Activated CD8-positive, alpha-beta memory T cell treated with anti-CD3 and anti-CD28 coated beads for 36 hours (primary cell): Measurements from ENCODE around the gene LRRC4C. TPM values are rescaled to one million over a fixed set of nuclear protein-coding genes. Genes with fewer than 3 reads are reported as not detected.

Source experiments
- CTCF ChIA-PET: fragments of 350-600 bp; sonication (Branson Sonifier 250); formaldehyde crosslinking; loops from one replicate; lab custom pipeline; 2021; ENCODE audit warnings: antibody characterized with exemption; lab: Charles Lee
- POLR2A ChIA-PET: fragments of 350-600 bp; sonication (Branson Sonifier 250); formaldehyde crosslinking; loops from one replicate; lab custom pipeline; 2021; ENCODE audit warnings: antibody characterized with exemption; lab: Charles Lee
- total RNA-seq, 2 experiments: library from RNA; stranded (reverse); gene quantifications; one replicate each; pipeline ENCODE4 v1.2.3, GENCODE V29; 2021

The LRRC4C gene
- total RNA-seq, 2 experiments from 2014 or later = not detected

DNA sequence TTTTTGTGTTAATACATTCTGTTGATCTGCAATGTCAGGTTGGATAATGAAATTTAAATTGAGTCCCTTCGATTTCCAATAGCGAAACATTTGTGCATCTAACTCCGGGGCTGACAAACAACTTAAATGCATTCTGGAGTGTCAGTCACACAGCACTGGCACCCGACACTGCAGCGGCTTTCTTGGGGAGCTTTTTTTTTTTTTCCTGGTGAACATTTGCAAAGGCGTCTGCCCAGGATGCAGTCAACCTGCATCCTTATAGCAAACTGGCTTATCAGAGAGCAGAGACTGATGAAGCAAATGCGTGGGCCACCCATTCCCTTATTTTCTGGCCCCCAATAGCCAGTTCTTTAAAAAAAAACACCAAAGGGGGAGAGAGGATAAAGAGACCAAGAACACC lies 1167.7 kb downstream of the LRRC4C start:
- CTCF ChIA-PET = no interaction called here
- POLR2A ChIA-PET = no interaction called here

DNA sequence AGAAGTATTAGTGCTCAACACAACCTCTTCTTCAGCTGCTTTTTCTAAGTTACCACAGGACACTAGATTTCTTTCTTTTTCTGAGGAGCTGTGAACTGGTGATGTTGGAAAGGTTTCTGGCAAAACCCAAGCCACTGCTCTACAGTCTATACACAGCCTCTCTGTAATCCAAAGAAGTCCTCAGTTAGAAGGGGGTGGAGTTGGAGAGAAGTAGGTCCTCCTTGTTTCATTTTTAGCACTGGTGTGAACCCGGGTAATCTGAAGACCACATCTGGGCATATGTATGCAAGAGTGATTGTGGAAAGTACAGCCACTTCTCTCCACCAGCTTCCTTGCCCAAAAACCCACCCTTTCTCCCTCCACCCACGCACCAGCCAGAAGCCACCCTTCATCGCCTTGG lies 1168.1 kb downstream of the LRRC4C start:
- ChIA-PET POLR2A (no interaction called here), CTCF (no interaction called here)

DNA sequence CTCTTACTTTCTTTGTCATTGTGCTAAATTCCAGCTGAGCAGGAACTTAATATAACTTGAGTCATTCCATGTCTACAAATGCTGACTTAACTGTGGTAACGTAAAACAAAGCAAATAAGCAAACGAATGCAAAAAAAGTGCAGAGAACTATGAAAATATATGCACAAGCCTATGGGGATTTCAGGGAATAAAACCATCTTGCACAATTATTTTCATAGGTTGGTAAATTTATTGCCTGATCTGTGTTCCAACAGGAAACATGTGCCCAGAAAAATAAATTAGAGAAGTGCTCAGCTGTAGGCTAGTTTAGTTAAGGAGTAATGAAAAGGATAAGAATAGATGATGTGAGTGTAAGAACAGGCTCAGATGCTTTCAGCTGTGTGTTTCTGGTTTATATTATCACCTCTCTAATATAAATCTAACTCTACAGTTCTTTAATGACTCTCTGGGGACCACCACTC lies 1169.3 kb downstream of the LRRC4C start:
- ChIA-PET CTCF (no interaction called here), POLR2A (no interaction called here)

DNA sequence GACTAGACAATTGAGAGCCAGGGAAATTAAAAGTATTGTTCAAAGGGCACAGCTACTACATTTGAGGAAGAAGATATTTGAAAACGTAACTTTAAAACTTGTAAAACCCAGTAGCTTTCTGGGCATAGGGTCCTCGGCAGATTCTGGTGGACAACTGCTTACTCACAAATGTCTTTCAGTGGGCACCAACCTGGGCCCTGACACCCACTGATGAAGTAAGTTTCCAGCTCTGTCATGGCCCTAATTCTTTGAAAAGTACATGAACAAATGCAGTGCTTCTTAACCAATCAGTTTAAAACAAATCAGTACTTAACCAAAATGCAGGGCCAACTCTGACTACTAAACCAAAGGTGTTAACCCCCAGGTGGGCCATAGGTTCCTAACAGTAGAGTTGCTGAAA lies 1170.1 kb downstream of the LRRC4C start:
- ChIA-PET CTCF (no interaction called here), POLR2A (no interaction called here)

DNA sequence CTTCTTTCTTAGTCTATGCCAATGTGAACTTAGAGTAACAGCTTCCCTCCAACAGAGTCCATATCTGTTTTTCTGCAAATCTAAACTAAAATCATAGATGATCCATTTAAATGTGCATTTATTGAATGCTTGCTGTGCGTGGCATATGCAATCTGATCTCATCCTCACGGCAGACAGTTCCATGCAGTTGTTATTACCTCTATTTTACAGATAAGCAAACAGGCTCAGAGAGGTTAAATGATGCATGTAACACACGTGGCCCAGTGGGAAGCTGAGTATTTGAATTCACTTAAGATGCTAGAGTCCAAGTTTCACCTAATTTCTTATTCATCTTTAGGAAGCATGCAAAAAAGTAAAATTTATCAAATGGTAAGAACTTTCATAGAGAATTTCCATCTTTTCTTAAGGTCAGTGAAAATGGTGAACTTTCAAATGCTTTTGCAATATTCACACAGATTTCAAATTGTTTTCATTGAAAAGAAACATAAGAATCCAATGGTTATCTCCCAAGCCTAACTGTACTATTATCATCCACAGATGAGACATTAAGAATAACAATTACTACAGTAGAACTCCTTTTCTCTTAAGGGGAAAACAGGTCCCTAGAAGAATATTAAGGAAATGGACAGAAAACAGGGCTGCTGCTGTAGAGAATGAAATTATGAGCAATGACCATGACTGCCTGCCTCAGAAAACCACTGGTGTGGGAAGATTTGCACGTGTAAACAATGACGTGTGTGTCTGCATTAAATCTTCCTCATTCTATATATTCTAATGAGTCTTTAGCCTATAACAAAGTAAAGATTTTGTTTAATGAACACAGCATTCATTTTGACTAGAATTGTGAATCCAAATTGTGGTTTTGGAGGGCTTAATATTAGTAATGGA lies 1171.3 kb downstream of the LRRC4C start:
- ChIA-PET POLR2A (no interaction called here), CTCF (no interaction called here)

DNA sequence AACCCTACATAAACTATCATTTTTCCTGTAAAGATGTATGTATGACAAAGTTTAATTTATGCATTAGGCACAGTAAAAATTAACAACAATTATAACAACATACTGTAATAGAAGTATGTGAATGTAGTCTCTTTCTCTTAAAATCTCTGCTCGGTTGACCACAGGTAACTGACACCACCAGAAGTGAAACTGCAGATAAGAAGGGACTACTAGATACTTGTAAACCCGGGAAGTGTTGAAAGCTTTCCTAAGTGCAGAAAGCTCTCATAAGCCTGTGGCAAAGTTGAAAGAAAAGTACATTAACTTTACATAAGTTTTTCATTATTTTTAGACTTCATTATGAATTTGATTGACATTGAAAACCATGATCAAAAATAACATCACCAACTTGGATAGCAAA lies 1173.3 kb downstream of the LRRC4C start:
- CTCF ChIA-PET = no interaction called here
- POLR2A ChIA-PET = no interaction called here

DNA sequence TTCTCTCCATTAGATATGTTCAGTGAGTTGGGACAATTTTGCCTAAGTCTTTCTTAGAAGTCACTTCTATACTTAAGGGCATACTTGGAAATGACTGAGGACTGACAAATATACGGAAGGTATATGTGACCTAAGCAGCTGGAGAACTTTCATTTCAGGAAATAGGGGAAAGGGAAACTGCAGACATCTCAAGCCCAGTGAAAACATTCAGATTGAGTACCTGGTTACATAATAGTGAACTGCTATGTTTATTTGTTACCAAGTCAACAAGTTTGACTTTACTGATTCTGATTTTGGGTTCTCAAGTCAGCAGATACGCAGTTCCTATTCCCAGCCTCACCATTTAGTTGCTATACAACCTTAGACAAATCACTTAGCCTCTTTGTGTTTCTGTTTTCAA lies 1173.9 kb downstream of the LRRC4C start:
- ChIA-PET CTCF (no interaction called here), POLR2A (no interaction called here)

DNA sequence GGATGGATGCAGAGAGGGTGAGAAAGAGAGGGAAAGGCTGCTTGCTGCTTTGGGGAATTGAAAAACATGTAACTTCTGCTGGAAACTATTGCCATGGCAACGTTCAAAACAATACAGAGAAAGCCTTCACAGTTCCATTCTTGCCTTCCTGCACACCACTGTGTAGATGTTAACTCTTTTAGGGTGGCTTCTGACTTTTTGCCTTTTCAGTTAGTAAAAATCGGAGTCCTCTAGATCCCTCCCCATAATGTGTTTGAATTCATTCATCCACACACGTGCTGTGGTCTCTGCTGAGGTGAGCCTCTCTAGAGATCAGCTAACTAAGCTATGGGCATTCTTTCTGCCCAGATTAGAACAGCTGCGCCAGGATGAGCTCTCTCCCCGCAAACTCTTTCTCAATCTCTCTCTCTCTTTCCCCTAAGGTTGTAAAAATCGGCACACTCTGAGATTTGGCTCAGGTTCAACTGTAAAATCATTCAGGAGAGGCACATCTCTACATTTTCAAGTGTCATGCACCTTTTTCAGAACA lies 1178.3 kb downstream of the LRRC4C start:
- CTCF ChIA-PET = no interaction called here
- POLR2A ChIA-PET = no interaction called here

DNA sequence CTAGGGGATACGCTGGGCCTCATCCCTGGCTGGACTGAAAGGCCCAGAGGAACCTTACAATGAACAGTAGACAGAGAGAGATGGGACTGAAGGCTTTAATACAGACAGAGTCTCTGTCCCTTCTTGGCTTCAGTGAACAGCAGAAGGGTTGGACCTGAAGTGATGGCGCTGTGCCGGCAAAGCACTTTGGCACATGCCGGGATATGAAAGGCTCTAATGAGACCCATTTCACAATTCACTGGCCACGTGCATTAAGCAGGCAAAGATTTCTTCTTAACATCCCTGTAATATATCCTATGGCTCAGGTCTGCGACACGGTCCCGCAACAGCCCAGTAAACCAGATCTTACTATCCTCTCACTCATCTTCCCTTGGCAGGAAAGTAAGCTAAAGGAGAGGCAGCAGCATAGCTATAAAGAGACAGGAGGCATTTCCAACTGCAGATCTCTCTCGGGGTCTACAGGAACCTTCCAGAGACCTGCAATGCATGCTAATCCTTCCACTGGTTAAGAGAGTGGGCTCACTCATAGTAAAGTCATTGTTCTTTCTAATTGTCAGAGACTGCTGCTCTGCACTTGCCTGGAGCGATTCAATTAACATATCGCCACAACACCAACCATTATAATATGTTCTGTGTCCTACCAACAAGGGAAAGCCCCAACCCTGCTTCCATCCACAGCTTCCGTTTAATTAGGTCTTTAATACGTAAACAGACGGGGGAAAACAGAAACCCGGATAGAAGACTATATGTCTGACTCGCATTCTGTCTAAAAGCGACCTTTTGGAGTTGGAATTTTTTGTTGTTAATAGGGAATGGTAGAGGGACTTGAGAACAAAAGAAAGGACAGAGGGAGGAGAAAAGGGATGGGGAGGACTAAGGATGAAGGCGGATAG lies 1179.0 kb downstream of the LRRC4C start:
- ChIA-PET CTCF (no interaction called here), POLR2A (no interaction called here)

DNA sequence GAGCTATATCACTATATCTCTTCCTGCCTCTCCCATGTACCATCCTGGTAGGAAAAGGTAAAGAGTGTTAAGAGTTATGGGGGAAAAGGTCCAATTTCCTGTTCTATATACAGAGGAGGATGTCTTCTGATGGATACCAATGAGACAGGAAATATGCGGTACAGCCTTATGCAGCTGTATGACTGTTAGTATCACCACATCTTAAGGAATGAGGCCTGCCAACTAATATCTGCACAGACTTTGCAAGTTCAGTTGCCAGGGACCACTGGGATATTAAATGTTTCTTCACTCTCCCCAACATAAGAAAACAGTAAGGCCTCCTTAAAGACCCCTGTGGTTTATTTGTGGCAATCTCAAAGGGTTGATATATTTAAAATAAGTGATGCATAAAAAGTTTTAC lies 1182.5 kb downstream of the LRRC4C start:
- ChIA-PET CTCF (no interaction called here), POLR2A (no interaction called here)

DNA sequence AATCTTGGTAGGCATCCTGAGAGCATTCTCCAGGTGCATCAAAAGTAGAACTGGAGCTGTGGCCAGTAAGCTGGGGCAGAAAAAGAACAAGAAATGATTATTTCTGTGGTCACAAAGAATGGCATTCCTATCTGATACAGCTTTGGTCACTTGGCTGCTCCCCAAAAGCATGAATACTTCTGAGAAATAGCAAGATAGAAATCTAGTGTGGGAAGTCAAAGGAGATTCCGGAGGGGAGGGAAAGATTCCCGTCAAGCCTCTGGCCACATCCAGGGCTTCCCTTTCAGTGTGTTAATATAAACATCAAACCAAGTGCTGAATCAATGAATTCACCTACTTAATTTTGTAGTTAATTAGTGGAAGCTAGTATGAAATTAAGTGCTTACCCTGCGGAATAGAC lies 1185.4 kb downstream of the LRRC4C start:
- POLR2A ChIA-PET = no interaction called here

DNA sequence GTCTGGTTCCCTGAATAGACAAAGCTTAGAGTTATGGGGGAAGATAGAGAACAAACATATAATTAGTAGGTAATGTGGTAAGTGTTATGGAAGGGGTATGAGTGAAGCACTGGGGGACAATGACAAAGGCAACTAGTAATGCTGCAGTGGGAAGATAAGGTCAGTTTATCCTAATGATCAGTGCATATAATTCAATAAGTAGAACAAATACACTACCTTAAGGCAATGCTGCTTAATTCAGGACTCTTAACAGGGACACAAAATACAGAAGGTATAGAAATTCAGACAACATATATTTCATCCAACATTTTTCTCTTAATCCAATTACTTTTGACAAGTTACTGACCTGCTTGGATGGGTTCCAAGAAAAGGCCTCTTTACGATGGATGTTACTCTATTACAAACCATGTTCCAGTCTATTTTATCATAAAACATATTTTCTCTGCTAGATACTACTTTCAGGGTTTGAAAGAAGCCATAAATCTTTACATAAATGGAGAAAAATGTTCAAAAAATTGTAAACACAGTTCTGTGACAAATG lies 1186.2 kb downstream of the LRRC4C start:
- ChIA-PET POLR2A (no interaction called here), CTCF (no interaction called here)

More for the DNA sequence above, 1185.4 kb downstream of the LRRC4C start:
- CTCF ChIA-PET = no interaction called here

DNA sequence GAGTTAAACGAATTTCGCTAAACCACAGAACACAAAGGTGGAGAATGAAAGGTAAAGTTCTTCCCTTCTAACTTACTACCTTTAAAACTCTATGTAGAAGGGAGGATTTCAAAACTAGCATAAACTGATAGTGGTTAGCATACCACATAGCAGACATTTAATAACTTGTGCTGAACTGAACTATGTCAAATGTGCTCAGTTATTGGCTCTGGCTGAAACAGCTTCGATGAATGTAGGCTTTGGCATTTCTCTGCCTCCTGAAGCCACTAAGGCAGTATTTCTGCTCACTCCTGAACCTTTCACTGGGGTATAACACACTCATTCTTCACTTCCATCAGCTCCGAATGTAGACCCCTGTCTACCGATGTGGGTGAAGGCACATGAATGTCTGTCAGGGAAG lies 1188.1 kb downstream of the LRRC4C start:
- CTCF ChIA-PET = no interaction called here
- POLR2A ChIA-PET = no interaction called here

DNA sequence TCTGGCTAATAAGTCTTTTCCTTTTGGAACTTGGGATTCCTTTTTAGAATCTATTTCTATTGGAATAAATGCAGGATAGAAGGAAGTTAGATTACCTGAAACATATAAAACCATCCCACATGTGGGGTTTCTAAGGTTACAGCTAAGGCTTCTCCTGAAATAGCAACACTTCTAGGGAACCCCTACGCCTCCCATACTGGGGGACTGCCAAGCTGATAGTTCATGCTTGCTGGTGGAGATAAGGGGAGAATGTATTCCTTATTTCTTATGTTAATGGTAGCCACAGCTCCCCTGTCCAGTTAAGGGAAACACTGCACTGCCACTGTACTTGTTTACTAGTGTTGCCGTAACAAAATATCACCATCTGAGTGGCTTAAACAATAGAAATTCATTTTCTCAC lies 1189.6 kb downstream of the LRRC4C start:
- POLR2A ChIA-PET = no interaction called here

DNA sequence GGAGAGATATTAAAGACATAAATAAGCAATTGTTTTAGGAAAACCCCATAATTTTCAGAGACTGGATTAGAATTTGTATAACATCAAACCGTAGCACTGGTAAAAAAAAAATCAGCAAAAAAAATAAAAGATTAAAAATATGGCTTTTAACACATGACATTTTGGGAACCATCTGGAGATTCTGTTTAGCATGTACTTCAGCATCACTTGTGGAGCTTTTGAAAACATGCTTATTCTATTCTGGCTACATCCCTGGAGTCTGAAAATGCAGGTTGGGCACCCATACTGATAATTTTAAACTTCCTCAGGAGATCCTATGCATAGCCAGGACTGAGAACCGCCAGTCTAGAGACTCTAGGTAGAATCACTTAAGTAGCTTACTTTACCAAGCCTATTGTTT lies 1190.9 kb downstream of the LRRC4C start:
- ChIA-PET POLR2A (no interaction called here), CTCF (no interaction called here)

More for the DNA sequence above, 1189.6 kb downstream of the LRRC4C start:
- CTCF ChIA-PET = no interaction called here

DNA sequence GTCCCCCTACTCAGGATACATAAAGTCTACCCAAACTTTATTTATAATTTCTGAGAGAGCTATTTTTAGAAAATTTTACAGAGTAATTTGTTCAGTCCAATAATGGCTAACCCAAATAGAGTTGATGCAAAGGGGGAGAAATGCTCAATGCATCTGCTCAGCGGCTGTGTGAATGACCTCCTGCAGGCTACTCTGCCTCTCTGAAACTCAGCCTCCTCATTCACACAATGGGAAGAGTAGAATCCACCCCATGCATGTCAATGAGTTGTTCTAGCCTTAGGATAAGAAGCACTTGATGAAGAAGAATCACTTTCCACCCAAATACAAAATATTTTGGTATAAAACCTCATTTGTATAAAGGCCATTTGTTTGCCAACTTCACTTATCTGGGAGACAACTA lies 1204.0 kb downstream of the LRRC4C start:
- ChIA-PET CTCF (no interaction called here), POLR2A (no interaction called here)

DNA sequence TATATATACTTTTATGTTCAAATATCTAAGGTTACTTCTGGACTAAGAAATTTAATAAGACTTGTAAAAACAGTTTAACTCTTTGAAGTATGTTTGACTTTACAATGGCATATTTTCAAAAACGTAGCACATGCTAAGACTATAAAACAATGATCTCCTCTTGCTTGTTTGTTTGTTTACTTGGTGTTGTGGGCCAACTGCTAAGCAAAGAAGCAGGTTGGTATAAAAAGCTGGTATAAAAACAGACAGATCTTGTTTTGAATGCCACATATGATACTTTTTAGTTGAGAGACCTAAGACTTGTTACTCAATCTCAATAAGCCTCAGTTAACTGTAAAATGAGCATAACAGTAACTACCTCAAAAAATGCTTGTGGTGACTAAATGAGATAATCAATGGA lies 1206.3 kb downstream of the LRRC4C start:
- POLR2A ChIA-PET = no interaction called here
- CTCF ChIA-PET = no interaction called here

DNA sequence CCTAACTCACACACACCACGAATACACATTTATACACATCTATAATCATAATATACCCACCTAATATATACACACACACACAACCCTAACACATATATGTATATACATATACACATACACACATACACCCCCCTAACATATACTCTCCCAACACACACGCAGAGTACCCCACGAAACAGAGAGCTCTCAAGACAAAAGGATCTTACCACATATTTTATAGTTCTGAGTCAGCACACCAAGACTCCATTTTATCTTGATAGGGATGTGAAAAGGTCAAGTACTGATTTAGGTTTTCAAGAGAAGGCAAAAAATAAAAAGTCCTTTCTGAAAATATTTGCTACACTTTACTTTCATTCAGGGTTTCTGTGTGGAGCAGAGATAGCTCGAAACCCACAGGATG lies 1207.2 kb downstream of the LRRC4C start:
- POLR2A ChIA-PET = no interaction called here
- CTCF ChIA-PET = no interaction called here

DNA sequence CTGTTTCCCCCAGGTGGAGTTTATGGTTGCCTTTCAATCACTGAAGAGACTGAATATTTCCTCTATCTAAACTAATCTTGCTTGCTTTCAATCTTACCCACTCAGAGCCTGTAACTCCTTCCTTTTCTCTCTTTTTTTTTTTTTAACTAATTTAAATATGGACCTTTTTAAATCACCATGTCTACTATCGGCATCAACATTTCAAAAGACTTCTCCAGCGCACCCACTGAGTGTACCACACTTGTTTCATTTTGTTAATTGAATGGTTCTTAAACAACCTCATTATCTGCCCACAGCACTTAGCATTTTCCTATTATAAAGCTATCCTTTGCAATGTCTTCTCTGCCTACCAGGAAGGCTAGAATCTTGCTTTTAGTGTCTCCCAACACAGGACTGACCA lies 1212.5 kb downstream of the LRRC4C start:
- CTCF ChIA-PET = no interaction called here
- POLR2A ChIA-PET = no interaction called here

DNA sequence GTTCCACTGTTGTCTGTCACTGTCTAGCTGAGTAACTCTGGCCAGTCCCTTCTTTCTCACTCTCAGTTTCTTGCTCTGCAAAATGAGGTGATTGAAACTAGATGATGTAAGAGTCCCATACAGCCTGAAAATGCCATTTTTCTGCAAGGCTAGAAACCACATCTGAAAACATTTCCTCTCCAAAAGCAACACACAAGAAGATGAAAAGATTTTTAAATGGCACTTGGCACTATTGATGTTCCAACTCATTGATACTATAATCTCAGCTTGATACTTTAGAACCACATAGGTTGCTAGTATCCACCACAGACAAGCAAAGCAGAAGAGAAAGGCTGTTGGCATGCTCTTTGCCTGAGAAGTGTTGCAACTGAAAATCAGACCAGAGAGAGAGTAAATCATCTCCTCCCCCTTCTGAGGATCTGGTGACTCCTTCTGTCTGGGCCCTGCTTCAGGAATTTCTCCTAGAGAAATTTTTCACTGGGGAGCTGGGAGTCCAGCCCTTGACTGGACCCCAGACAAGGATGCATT lies 1217.9 kb downstream of the LRRC4C start:
- ChIA-PET CTCF (no interaction called here), POLR2A (no interaction called here)
